Astrocyte of the spinal cord (primary cell): ENCODE measurements around the gene PARD6B.

Experiments used
- DNase-seq: peaks from one replicate; pipeline ENCODE4 v3.0.0; 2011; ENCODE audit warnings: low read depth, low spot score
- H3K4me3 ChIP-seq: 2 replicates; pipeline ENCODE4 v1.5.1; 2011; ENCODE audit warnings: low read depth, mild to moderate bottlenecking, low read length, moderate library complexity
- CTCF ChIP-seq: IDR thresholded peaks from 2 replicates; pipeline ENCODE4 v1.5.1; 2012; ENCODE audit warnings: low read depth, mild to moderate bottlenecking, low read length, inconsistent platforms
- in situ Hi-C: cut with HindIII; loops from 2 replicates; pipeline ENCODE4 v1.10.0; 2017; ENCODE audit warnings: low sequenced_read_pairs

The PARD6B gene

GRCh38 chr20:50728981-50729874 is 2.2 kb upstream of the PARD6B start:
- TF ChIP-seq CTCF, result no peak
- no peak overlapping the region for H3K4me3 ChIP-seq
- in situ Hi-C loops, result no loop called here
- DNase-seq, result no peak

- in situ Hi-C loops, result no loop called here
- TF ChIP-seq CTCF, result no peak
- peak; percentile 28 for DNase-seq
- H3K4me3 ChIP-seq, result peak overlapping the region; percentile 47
Measured at GRCh38 chr20:50729901-50730764, 1.2 kb upstream of the PARD6B start.

DNA sequence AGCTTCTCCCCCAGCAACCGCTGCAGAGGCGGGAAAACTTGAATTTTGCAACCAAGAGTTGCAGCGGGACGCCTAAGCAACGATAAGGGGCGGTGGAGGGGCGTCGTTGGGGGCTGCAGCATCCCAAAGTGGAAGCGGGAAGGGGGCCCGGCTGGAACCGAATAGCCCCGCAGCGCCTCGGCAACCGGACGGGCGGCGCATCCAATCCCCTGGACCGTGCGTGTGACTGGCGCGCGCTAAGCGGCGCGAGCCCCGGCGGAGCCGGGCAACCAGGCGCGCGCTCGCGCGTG is 670 bp upstream of the PARD6B start:
- in situ Hi-C loops, result no loop called here
- H3K4me3 ChIP-seq, result peak overlapping the region; percentile 47
- DNase-seq, result peak; percentile 36
- no peak for TF ChIP-seq CTCF

DNA sequence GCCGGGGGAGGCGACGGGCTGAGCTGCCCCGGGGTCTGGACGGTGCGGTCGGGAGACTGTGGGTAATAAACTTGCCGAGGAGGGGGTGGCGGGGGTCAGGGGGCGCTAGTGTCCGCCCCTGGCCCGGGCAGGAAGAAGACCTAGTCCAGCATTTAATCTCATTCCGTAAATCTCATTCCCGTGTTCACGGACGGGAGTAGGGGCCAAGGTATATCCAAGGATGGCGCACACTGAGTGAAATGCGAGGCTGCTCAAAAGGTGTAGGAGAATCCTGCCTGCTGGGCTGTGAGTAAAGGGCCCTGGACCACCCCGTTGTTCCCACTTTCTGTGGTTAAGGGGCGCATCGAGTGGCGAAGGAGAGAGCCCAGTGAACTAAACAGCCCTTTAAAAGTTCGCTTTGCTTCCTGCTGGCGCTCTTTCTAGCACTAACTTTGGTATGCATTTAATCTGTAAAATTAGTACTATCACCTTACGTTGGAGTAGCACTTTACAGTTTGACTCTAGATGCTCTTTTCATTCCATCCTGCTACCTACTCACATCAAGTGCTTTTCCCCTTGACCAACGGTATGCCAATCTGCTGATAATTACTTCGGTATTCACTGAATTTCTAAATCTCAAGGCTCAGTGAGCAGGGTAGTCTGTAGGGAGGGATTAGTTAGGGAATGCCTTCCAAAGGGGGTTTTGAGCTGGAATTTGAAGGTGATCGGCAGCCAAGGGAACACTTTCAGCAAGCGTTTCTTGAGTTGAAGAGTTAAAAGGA is 730 bp downstream of the PARD6B start:
- DNase-seq, result no peak
- in situ Hi-C loops, result no loop called here
- H3K4me3 ChIP-seq, result peak overlapping the region; percentile 47
- no peak for TF ChIP-seq CTCF

DNA sequence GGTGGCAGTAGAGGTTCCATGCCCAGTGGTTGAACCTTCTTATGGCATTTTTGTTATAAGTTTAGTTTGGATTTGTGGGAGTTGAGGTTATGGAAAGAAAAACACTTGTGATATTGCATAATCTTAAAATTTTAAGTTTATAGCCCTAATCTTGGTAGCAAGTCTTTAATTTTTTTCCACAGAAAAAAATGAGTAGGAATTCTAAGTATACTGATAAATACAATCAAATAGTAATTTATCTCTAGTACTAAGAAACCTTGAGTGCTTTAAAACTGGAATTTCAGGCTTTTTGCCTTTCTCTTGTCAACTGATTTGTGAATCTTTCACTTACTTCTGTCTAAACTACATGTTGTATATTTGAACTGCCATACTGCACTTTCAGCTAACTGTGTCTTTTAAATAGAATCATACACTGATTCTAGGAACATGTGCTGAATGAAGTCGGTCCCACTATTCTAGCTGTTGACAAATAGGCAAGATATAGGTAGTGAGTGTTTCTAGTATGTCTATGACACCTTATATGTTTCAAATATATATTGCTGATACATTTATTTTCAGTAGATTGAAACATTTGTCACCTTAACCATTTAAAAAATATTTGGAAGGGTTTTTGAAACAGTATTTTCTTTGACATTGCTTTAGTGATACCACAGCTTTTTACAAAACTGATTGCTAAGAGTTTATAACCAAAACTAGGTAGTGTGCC is 2.4 kb downstream of the PARD6B start:
- H3K4me3 ChIP-seq, result no peak overlapping the region
- TF ChIP-seq CTCF, result no peak
- DNase-seq, result no peak
- in situ Hi-C loops, result no loop called here
